Stimulated activated effector memory CD8-positive, alpha-beta T cell treated with anti-CD3 and anti-CD28 coated beads, Interleukin-12 subunit alpha, Interleukin-12 subunit beta, amount 100 ng/mL, for 72 hours (primary cell): Measurements from ENCODE around the gene AGBL5.

Experiments
- ATAC-seq: fragments of 150-1000 bp; cut with Tn5 transposase; 2 replicates; pipeline ENCODE4 v1.10.0; 2021
- DNase-seq, 2 donors: peaks; one replicate each; pipeline ENCODE4 v3.0.0; 2021 to 2022; ENCODE audit warnings: low spot score in 2 of 2
- H3K27ac Mint-ChIP-seq: one replicate; pipeline ENCODE4 v1.8.0; 2022; ENCODE audit warnings: mild to moderate bottlenecking, mixed read lengths
- H3K36me3 Mint-ChIP-seq: one replicate; pipeline ENCODE4 v1.8.0; 2022; ENCODE audit warnings: mild to moderate bottlenecking, mixed read lengths
- H3K4me1 Mint-ChIP-seq: one replicate; pipeline ENCODE4 v1.8.0; 2022; ENCODE audit warnings: mixed read lengths
- H3K4me3 Mint-ChIP-seq: one replicate; pipeline ENCODE4 v1.8.0; 2022; ENCODE audit warnings: mild to moderate bottlenecking, mixed read lengths
- H3K9me3 Mint-ChIP-seq: one replicate; pipeline ENCODE4 v1.8.0; 2022; ENCODE audit warnings: mixed read lengths

AGBL5 gene

DNA sequence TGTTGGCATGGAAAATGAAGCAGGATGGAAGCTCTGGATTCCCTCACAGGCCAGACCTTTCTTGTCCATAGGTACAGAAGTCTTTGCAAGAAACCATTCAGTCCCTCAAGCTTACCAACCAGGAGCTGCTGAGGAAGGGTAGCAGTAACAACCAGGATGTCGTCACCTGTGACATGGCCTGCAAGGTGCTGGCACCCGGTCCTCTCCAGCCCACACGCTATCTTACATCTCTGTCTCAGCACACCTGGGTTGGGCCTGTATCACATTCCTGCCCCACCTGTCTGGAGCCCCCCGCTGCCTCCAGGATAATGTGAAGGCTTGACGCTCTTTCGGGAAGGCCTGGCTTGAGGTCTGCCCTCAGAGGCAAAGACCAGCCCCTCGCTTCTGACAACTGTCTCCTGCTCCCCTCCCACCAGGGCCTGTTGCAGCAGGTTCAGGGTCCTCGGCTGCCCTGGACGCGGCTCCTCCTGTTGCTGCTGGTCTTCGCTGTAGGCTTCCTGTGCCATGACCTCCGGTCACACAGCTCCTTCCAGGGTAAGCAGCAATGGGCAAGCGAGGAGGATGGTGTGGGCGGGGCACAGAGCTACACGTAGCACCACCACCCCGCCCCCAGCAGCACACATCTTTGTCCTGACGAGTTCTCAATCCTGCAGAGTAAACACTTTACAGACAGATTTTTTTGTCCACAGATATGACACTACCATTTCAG, 12.7 kb upstream of the AGBL5 start:
- DNase-seq (no peak), ATAC-seq (no peak)
- Mint-ChIP-seq H3K9me3 (no peaks in the 10 kb centered on the region), H3K36me3 (peaks cover 91% of the 10 kb centered on the region), H3K27ac (peak overlapping the region; percentile 67), H3K4me3 (no peak overlapping the region), H3K4me1 (peaks cover 42% of the 10 kb centered on the region)

- no peak overlapping the region for H3K4me3 Mint-ChIP-seq
- peaks cover 91% of the 10 kb centered on the region for H3K36me3 Mint-ChIP-seq
- H3K4me1 Mint-ChIP-seq, result peaks cover 36% of the 10 kb centered on the region
- H3K9me3 Mint-ChIP-seq, result no peaks in the 10 kb centered on the region
- H3K27ac Mint-ChIP-seq, result no peak overlapping the region
- DNase-seq (no peak), ATAC-seq (no peak)
These were observed 12.0 kb upstream of the AGBL5 start for GRCh38 chr2:27039426-27039825.

- H3K4me3 Mint-ChIP-seq, result no peak overlapping the region
- H3K27ac Mint-ChIP-seq, result no peak overlapping the region
- no peaks in the 10 kb centered on the region for H3K9me3 Mint-ChIP-seq
- peaks cover 33% of the 10 kb centered on the region for H3K4me1 Mint-ChIP-seq
- ATAC-seq (no peak), DNase-seq (no peak)
- H3K36me3 Mint-ChIP-seq, result peaks cover 91% of the 10 kb centered on the region
These were observed 11.6 kb upstream of the AGBL5 start for GRCh38 chr2:27039871-27040270.

- Mint-ChIP-seq H3K36me3 (peaks cover 91% of the 10 kb centered on the region), H3K27ac (peak overlapping the region; percentile 87), H3K4me1 (peaks cover 29% of the 10 kb centered on the region), H3K9me3 (no peaks in the 10 kb centered on the region), H3K4me3 (no peak overlapping the region)
- DNase-seq (no peak), ATAC-seq (no peak)
These were observed 11.2 kb upstream of the AGBL5 start for GRCh38 chr2:27040282-27040681.

- Mint-ChIP-seq H3K9me3 (no peaks in the 10 kb centered on the region), H3K27ac (peak overlapping the region; percentile 87)
- no peak for DNase-seq
These were observed 9.7 kb upstream of the AGBL5 start for GRCh38 chr2:27041752-27042151.

GRCh38 chr2:27042159-27042661, 9.3 kb upstream of the AGBL5 start:
- Mint-ChIP-seq H3K4me3 (no peak overlapping the region), H3K4me1 (peaks cover 16% of the 10 kb centered on the region), H3K27ac (peak overlapping the region; percentile 87), H3K9me3 (no peaks in the 10 kb centered on the region), H3K36me3 (peaks cover 80% of the 10 kb centered on the region)
- DNase-seq (no peak), ATAC-seq (no peak)

More at GRCh38 chr2:27041752-27042151, 9.7 kb upstream of the AGBL5 start:
- Mint-ChIP-seq H3K36me3 (peaks cover 85% of the 10 kb centered on the region), H3K4me1 (peaks cover 16% of the 10 kb centered on the region), H3K4me3 (no peak overlapping the region)
- no peak for ATAC-seq

GRCh38 chr2:27042985-27043634, 8.4 kb upstream of the AGBL5 start:
- Mint-ChIP-seq H3K27ac (no peak overlapping the region), H3K4me1 (peaks cover 21% of the 10 kb centered on the region), H3K36me3 (peaks cover 71% of the 10 kb centered on the region), H3K9me3 (no peaks in the 10 kb centered on the region), H3K4me3 (no peak overlapping the region)
- DNase-seq, result no peak
- ATAC-seq, result no peak

DNA sequence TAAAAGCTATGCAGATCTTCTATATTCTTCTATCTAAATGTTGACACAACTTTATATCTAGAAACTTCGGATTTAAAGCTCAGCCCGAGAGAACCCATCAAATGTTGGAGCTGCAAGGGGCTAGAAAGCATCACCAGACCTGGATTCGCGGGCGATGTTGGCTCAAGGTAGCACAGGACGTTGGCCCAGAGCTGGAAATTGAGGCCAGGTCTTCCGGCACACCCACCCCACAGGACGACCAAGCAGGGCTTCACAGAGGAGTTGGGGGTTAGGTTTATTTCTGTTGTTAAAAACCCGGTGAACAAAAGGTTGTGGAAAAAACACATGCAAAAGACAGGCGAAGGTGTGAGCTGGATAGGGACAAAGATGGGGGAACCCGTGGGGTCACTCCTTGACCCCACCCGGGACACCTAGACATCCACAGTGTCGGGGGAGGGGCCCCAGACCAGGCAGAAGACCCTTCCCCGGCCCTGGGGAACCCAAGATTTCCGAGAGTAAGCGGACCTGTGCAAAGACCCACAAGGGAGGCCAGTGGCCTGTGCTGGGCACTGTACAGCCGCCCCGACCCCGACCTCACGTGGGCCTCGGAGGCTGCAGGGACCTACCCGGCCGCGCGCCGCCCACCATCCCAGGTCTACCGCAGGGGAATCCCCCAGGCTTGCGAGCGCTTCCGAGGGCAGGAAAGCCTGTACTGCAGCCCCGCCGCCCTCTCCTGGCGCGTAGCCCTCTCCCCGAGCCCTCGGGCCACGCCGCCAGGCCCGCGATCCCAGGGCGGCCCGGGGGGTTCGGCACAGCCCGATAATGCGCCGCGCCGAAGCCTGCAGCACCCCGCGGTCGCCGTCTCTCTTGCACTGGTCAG, 1.8 kb upstream of the AGBL5 start:
- ATAC-seq (peak; percentile 42), DNase-seq (peak; percentile 57 to 85)
- peak overlapping the region; percentile 93 for H3K4me3 Mint-ChIP-seq
- peaks cover 44% of the 10 kb centered on the region for H3K36me3 Mint-ChIP-seq
- H3K9me3 Mint-ChIP-seq, result no peaks in the 10 kb centered on the region
- peaks cover 34% of the 10 kb centered on the region for H3K4me1 Mint-ChIP-seq
- peak overlapping the region; percentile 100 for H3K27ac Mint-ChIP-seq

DNA sequence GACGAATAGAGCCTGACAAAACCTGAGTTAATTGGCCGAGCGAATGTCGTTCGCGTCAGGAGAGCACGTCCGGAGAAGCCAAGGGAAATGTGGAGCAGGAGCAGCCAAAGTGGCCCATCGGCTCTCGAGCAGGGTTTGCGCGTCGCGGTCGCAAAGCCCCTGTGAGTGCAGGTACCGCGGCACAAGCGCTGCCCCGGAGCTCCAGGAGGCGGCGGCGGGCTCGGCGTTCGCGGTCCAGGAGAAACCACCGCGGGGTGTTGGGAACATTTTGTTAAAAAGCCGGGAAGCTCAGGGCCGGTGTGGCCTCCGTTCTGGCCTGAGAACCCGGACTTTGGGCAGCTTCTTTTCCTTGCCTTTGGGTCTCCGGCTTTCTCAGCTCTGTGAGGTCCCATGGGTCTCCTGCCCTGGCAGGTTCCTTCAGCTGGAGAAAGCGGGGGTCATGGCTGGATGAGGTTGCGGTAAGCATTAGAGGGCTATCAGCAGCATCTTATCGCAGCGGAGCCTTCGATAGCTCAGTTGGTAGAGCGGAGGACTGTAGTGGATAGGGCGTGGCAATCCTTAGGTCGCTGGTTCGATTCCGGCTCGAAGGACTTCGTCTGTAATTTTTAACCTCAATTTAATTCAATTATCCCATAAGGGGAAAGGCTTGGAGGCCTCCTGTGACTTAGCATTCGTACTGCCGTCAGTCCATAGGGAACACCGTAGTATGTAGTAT, 1.0 kb upstream of the AGBL5 start:
- H3K4me3 Mint-ChIP-seq, result peak overlapping the region; percentile 93
- no peaks in the 10 kb centered on the region for H3K9me3 Mint-ChIP-seq
- peak; percentile 92 to 99 for DNase-seq
- H3K4me1 Mint-ChIP-seq, result peaks cover 34% of the 10 kb centered on the region
- peak; percentile 74 for ATAC-seq
- H3K27ac Mint-ChIP-seq, result peak overlapping the region; percentile 100
- peaks cover 43% of the 10 kb centered on the region for H3K36me3 Mint-ChIP-seq

DNA sequence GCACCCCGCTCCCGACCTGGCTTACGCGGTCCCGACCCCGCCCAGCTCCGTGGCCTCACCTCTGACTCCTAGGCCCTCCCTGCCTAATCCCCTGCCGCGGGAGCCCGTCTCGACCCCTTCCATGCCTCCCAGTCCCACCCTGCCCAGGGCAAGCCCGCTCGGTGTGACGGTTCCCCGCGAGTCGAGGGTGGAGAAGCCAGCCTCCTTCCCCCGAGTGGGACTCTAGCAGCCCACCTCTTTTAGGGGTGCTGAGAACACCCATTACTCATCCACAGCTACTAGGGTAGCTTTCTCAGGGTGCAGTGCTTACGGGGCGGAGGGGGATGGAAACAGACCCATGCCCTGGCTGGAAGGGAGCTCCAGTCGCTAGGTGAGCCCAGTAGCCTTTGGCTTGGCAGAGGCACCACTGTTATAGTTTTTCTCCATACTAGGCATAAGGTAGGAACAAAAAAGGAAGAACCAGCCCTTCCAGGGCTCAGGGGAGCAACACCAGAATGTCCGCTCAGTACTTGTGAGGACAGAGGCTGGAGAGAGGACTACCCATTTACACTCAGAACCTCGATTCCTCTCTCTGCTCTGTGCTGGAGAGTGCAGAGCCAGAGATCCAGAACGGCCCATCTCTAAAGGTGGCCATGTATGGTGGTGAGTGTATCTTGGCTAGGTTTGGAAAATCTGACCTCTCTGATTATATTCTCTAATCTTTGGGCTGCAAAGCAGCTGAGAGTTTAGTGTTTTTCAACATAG, 606 bp downstream of the AGBL5 start:
- ATAC-seq (no peak), DNase-seq (no peak)
- Mint-ChIP-seq H3K9me3 (no peaks in the 10 kb centered on the region), H3K36me3 (peaks cover 53% of the 10 kb centered on the region), H3K4me1 (peaks cover 34% of the 10 kb centered on the region), H3K4me3 (peak overlapping the region; percentile 93), H3K27ac (peak overlapping the region; percentile 100)

- Mint-ChIP-seq H3K9me3 (no peaks in the 10 kb centered on the region), H3K4me1 (peaks cover 29% of the 10 kb centered on the region), H3K27ac (peak overlapping the region; percentile 50), H3K36me3 (peaks cover 63% of the 10 kb centered on the region), H3K4me3 (peak overlapping the region; percentile 22)
- ATAC-seq, result no peak
- DNase-seq, result no peak
These were observed 1.9 kb downstream of the AGBL5 start for GRCh38 chr2:27053321-27053720.

DNA sequence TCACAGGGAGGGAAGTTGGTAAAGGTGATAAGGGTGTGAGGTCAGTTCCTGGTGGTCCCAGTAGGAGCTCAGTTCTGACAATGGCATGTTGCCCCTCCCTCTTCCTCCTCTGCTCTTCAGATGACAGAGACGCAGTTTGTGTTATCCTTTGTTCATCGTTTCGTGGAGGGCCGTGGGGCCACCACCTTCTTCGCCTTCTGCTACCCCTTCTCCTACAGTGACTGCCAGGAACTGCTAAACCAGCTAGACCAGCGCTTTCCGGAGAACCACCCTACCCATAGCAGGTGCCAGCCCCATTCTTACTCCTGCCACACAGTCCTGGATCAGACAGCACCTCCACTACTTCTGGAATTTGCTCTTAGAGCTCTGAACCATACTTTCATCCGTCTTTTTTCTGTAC, 2.3 kb downstream of the AGBL5 start:
- Mint-ChIP-seq H3K27ac (peak overlapping the region; percentile 15), H3K36me3 (peaks cover 65% of the 10 kb centered on the region), H3K9me3 (no peaks in the 10 kb centered on the region), H3K4me3 (no peak overlapping the region), H3K4me1 (peaks cover 29% of the 10 kb centered on the region)
- DNase-seq (no peak), ATAC-seq (no peak)

DNA sequence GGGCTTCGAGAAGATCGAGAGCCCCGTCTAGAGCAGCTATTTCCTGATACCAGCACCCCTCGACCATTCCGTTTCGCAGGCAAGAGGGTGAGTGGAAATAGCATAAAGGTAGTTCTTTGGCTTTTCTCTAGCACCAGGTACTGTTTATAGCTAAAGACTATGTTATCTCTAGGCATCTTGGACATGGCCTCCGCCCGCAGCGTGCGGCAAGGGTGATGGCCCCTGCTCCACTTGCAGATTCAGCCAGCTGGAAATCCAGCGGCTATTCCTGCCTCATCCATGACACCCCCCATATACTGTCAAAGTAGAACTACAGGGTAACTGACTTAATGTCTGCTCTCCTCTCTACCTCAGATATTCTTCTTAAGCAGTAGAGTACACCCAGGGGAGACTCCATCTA, 3.3 kb downstream of the AGBL5 start:
- H3K36me3 Mint-ChIP-seq, result peaks cover 74% of the 10 kb centered on the region
- no peak overlapping the region for H3K4me3 Mint-ChIP-seq
- ATAC-seq, result no peak
- H3K27ac Mint-ChIP-seq, result peak overlapping the region; percentile 67
- H3K9me3 Mint-ChIP-seq, result no peaks in the 10 kb centered on the region
- DNase-seq, result no peak
- H3K4me1 Mint-ChIP-seq, result peaks cover 24% of the 10 kb centered on the region

DNA sequence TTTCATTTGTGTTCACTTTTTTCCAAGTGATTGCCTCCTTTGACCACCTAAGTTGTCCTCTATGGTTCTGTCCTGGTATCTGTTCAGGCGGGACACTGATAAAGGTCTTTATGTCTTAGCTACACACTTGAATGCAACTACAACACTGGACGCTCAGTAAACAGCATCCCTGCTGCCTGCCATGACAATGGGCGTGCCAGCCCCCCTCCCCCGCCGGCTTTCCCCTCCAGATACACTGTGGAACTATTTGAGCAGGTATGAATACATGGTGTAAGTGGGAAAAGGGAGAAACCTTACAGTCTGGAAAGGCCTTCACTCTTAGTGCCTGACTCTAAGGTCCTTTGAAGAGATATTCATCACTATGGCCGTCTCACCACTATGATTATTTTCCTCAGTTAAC, 5.7 kb downstream of the AGBL5 start:
- H3K4me1 Mint-ChIP-seq, result peaks cover 4% of the 10 kb centered on the region
- ATAC-seq (no peak), DNase-seq (no peak)
- no peak overlapping the region for H3K4me3 Mint-ChIP-seq
- H3K9me3 Mint-ChIP-seq, result no peaks in the 10 kb centered on the region
- no peak overlapping the region for H3K27ac Mint-ChIP-seq
- H3K36me3 Mint-ChIP-seq, result peaks cover 72% of the 10 kb centered on the region
